HG03469 (cell line): Measurements from ENCODE around the gene TNP1.

Experiments used
- ATAC-seq: cut with Tn5 transposase; IDR thresholded peaks from one replicate; pipeline ENCODE4 v1.9.1; 2021; ENCODE audit warnings: mild to moderate bottlenecking, moderate library complexity, moderate number of reproducible peaks; ENCODE audit not compliant: unreplicated experiment

The TNP1 gene

DNA sequence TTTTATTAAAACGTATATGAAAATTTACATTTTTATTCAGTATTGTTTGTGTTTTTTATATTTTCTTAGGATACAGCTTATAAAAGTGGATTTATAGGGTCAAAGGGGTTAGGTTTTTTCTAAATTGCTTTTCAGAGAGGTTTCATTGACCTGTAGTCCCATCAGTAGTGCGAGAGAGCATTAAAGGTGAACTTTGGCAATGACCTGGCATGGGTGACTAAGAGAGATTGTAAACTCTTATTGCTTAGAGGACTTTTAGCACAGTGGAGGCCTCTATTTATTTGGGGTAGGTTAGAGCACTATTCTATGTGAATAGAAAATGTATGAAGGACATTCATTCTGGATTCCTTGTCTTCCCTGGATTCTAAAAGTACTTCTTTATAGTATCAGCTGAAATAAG lies 16.0 kb upstream of the TNP1 start:
- no peak for ATAC-seq

DNA sequence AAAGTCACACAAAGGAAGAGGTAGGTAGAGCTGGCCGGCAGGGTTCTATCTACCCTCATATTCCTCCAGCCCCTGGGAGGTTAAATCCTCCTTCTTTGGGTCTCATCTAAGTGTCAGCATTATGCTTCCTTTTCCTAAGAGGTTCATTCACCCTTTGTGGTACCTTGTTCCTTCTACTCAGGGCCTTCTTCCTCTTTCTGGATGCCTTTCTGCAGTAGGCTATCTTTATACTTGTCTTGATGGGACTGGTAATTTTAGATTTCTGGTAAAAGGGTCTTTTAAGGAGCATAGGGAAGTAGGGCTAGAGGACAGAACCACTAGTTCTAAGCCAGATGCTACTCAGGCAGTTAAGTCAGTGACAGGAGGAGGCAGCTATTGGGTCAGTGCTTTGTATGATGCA lies 13.7 kb upstream of the TNP1 start:
- ATAC-seq = no peak

DNA sequence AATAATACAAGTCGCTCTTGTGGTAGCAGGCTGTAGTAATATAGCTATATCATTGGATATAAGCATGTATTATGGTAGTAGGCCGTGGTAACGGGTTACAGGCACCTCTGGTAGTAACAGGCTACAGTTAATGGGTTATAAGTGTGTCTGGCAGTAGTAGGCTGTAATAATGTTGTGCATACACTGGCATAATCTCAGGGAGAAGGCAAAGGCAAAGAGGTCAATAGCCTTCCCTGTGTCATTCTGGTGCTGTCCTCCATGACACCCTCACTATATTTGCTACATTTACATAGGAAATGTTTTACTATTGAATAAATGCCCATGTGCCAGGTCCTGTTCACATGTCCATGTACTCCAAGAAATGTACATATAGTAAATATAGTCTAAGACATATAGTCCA lies 12.8 kb upstream of the TNP1 start:
- ATAC-seq = no peak

DNA sequence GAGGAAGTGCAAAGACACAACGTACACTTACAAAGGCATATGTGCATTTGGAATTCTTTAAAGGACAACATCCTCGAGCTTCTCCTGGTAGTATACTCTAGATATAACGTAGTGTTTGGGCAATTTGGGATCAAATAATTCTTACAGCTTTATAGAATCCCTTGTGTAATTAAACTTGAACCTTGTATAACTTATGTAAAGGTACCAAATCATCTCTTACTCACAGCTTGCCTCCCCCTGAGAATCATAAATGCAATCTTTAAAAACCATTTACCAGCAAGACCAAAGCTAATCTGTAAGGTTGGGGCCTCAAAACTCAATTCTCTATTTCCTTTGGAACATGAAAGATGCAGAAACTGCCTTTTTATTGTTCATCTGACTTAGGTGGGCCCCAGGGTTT lies 12.2 kb upstream of the TNP1 start:
- ATAC-seq = no peak

DNA sequence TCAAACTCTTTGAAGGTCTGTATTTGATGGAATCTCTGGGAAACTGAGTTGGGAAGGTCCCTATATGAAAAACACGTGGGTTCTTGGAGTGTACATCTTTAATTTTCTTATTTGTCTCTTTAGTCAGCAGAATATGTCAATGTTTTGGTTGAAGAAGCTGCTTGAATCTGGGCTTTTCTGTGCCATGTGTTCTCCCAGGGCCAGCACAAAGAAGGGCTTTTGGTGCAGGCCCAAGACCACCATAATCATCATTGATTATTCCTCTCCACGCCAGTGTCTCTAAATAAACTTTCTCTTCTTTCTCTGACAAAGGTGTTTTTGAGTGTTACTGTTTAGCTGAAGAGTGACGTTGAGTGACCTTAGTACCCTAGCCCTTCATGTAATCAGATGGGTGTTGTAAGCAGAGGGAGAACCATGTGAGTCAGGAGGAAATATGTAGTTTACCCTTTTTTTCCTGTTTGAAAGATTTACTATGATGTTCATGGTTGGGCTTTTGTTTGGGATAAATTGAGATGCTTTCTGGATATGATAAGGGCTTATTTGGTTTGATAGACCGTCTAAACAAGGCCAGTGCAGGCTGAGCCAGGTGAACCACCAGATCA lies 11.6 kb upstream of the TNP1 start:
- ATAC-seq = no peak

DNA sequence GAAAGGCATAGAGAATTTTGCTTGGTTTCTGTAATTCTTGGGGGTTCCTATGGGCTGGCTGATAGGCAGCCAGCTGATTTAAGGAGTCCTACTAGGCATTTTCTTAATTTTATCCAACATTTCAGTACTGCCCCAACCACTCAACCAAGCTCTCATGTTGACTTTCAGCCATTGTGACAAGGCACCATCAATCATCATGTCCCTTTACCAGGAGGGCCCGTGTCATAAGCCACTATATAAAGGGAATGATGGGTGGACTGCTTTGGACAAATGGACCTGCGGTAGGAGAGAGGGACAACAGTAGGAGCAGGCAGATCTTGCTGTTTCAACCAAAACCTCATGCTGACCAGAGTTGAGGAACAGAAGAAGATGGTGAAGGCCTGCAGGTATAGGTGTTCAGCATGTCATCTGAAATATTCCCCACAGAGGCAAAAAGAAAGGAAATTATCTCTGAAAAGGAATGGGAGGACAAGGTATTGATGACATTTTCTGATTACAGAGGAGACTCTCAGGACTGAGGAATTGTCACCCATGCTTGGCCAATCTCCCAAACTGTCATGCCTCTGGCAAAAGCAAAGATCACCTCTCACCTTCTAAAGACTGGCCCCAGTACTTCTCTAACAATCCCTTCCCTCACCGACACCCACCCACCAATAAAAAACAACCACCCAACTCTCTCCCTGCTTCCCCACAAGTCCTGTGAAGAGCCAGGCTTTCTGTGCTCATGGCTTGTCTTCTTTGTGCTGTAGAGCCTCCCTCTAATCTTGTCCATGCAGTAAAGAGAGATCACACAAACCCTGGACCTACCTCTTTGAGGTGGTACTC lies 10.9 kb upstream of the TNP1 start:
- no peak for ATAC-seq

DNA sequence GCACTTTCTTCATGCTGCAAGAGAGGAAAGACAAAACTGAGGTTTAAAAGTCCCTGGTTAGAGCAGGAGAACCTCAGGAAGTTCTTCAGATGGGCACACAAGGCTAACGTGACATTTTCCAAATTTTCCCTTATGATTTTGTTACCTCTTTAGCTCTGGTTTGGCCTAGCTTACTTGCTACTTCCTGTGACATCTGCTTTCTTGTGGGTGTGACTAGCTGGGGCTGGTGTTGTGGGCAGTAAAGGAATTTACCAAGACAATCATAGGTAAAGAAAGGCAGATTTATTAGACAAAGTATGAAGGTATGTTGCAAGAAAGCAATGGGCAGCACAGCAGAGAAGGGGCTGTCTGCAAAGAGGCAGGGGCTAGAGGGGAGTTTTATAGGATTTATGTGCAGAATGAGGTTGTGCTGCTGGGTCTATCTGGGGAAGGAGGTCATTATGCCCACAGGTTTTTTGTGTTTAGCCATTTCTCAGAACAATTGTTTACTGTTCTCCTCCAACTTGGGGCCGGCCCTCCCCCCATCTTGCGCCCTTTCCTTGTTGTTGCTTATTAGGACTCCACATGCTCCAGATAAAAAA lies 6.7 kb upstream of the TNP1 start:
- ATAC-seq = no peak

DNA sequence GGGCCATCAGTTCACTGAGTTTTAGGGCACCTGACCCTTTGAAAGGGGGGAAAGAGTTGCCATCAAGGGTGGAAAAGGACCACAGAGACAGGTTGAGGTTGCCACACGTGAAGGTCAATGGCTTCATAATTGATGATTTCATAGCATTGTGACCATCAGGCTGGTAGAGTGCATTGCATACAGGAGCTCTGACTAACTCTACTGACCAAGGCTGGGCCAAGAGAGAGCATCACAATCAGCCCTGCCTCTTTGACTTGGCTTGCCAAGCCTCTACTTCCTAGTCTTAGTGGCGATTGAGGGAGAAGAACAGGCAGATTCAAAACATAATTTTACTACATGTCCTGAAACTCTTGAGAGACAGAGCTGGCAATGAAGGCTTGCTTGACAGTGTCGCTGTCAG lies 5.8 kb upstream of the TNP1 start:
- ATAC-seq = no peak

DNA sequence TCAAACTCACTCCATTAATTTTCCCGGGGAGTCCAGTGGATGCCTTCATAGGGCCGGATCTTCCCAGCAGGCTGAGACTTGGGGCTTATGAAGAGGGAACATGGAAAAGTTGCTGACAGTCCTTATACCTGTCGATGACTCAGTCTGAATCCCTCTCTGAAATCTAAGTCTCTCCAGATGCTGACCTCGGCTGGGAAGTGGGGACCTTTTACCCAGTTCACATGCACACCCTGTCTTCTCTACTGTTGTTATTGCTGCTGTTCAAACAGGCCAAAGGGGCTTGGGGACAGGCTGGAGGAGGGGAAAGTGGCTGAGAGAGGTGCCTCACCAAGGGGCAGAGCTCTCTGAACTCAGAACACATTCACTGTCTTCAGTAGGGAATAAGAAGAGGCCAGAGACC lies 4.1 kb upstream of the TNP1 start:
- ATAC-seq = no peak

DNA sequence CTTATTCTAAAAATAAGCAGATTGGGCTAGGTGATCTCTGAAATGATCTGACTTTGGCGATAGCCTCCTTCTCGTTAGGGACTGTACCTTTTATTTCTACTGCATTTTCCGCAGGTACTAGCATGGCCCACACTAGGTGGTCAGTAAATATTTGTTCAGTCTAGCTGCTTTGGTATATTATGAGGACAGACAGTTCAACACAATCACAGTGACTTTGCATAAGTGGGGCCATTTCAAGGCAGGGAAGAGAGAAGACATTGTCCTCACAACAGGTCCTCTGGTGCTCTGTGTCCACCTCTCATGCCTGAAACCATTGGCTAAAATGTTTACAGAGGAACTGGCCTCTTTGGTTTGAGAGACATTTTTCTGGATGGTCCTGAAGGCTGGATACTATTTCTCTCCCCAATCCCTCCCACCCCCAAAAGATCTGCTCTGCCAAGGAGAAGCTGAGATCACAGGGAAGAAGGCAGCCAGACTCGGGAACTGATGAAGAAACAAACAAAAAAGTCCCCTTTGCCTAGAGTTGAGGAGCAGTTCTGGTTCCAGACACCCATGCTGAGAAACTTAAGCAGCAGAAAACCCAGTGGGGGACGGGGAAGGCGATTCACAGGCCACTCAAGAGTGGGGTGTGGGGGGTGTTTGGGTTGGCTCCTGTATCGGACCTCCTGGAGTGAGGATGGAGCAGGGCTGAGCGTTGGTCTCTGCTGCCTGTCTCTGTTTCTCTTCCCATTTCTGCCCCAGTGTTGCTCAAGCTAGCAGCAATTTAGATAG lies 2.9 kb upstream of the TNP1 start:
- ATAC-seq = no peak

DNA sequence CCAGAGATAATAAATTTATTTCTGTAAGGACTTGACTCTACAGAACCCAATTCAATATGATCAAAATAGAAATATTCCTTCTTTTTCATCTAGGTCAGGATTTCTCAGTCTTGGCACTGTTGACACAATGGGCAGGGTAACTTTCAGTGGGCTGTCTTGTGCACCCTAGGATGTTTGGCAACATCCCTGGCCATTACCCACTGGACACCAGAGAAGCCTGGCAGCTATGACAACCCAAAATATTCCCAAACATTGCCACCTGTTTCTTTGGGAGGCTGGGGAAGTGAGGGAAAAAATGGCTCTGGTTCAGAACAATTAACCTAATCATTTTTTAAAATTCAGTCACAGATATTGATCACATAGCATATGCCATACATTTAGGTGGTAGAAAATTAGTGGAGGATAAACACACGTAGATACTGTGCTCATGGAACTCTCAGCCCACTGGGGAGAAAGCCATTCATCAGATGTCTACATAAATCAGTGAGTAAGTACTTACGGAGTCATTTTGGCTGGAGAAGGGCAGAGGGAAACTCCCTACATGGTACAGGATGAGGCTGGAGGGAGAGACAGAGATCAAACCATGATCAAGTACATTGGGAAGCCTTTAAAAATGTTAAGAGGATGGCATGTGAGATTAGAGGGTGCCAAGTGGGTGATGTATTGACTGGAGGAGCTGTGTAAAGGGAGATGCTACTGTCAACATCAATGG lies 718 bp upstream of the TNP1 start:
- ATAC-seq = no peak

DNA sequence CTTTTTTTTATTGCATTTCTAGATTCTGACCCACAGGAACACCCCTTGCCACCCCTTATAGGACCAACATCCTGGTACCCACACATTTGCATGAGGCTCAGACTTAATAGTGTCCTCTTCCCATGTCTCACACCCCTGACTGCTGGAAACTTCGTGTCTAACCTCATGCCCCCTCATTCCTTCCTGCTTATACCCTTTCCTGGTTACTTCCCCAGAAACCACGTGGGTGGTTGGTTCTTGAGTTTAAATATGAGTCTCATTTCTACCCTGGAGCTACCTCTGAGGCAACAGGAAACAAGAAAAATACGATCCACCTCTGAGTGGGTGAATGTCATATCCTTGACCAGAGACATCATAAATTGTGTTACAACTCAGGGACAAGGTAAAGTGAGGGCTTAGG lies 1.6 kb downstream of the TNP1 start:
- ATAC-seq = no peak

DNA sequence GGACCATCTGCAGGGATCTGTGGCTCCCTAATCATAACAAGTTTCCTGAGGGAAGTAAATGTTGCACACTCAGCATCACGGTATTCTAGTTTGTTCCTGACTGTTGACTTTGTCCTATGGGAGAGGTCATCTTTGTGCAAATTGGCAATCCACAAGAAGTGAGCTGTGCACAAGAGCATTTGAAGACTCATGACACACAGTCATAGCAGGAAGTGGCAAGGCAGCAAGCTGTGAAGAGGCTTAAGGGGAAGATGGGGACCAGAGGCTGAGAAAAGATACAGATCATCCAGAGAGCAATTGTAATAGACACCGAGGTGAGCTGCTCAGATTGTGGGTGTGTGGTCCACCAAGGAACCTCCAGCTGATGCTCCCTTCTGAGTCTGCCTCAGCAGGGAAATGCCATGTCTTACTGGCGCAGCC lies 2.7 kb downstream of the TNP1 start:
- no peak for ATAC-seq

DNA sequence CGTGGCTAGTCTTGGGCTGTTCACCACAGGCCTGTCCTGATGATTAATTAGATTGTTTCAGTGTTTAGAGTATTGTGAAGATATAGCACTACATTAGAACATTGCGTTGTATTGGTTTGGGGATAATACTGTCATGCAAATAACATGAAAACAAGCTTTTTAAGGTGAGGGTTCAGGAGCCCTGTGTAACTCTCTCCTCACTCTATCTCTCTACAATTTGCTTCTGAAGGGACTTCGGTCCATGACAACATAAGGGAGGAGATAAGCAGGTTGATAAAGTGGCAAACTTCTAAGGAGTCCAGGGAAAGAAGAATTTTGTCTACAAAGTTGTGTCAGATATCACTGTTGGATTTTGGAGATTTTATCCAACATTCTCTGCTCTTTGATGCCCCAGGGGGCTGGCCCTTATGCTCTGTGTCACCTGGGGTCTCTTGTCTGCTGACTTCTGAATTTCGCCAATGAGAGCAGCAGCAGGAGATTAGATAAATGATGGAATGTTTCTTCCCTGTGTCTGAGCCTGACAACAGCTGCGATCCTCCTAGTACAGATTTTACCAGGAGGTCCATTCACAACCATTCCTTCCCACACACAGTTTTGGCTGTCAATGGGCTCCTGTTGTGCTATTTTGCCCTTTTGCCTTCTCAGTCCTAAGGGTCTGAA lies 3.3 kb downstream of the TNP1 start:
- ATAC-seq = no peak

DNA sequence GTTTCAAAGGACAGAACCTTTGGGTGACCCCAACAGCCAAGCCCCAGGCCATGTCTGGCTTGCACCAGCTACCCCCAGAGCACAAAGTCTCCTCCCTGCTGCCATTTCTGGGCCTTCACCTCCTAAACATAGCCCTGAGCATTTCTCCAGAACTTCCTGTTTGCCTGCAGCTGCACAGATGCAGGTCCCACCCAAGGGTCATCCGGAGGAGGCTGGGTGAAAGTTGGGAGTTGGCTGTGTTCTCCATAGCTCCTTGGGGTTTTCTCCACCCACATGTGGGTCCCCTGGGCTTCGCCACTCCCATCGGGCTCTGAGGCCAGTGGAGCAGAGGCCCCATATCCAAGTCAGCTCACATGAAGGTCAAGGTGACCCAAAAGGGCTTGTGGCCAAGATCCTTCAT lies 4.3 kb downstream of the TNP1 start:
- ATAC-seq = no peak

DNA sequence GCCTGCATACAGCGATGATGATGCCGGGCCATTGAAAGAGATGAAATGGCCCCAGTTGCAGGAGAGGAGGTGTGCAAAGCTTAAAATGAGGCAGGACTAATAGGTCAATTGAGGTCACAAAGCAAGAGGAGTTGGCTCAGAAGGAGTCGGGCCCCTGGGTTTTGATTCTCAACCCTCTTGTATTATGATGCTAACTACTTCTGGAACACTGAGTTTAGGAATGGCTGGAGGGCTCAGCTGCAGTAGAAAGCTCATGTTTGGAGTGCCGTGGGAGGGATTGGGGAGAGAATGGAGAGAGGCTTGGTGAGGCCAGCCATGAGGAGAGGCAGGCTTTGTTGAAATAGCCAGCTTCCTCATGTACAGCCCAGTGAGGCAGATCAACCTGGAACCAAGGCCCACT lies 4.8 kb downstream of the TNP1 start:
- ATAC-seq = no peak

DNA sequence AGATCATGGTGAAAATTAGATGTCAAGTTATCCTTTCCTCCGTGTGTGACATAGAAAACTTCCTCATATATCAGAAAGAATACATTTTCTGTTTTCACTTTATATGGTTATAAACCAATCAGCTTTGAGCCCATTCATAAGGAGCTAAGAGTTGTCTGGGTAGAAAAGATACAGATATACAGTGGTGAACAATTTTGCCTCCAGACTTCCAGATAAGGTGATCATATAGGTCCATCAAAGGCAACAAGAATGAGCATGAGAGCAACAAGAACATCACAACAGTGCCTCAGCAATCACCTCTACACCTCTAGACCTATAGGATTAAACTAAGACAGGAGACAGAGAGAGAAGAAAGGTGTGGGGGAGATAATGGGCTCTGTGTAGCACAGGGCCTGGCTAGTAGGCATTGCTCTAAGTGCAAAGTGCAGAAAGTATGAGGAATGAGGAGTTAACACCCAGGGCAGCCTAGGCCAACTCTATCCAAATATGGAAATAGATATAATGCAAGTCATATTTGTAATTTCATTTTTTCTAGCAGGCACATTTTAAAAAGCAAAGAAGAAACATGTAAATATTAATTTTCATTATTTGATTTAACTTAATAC lies 8.3 kb downstream of the TNP1 start:
- no peak for ATAC-seq

DNA sequence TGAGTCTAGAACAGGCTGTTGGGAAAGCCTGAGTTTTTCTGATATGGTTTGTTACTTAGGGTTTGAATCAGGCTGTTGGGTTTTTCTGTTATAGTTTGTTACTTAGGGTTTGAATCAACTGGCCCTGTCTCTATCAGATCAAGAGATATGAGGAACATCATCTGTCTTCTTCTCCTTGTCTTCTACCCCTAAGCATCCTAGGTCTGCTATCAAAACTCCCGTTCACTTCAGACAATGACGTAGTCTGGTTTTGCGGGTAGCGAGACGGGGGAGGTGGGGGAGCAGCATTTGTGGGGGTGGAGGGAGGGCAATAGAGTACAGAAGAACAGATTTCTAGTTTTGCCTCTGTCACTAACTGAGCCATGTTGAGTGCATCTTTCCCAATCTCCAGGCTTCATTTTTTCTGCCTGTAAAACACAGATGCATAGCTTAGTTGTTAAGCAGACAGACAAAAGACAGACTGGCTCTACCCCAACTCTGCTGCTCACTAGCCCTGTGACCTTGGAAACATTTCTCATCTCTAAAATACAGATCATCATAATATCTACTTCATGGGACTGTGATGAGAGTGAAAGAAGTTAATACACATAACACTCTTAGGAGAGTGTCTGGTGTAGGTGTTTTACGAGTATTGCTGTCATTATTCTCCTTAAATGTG lies 9.1 kb downstream of the TNP1 start:
- no peak for ATAC-seq

DNA sequence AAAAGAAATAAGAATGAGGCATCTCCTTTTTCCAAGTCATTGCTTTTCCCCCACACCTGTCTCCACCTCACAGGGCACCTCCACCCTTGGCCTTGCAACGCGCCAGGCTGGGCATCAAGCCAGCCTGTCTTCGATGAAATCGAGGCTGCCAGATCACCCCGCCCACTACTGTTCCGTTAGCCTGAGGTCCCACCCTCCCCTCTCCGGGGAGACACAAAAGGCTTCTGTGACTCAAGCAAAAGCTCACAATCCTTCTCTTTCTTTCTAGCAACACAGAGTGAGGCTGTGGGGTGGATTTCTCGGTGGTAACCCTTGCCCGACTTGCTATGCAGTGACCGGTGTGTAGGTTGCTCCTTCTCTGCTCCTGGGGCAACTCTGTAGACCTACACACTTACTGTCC lies 9.9 kb downstream of the TNP1 start:
- no peak for ATAC-seq

DNA sequence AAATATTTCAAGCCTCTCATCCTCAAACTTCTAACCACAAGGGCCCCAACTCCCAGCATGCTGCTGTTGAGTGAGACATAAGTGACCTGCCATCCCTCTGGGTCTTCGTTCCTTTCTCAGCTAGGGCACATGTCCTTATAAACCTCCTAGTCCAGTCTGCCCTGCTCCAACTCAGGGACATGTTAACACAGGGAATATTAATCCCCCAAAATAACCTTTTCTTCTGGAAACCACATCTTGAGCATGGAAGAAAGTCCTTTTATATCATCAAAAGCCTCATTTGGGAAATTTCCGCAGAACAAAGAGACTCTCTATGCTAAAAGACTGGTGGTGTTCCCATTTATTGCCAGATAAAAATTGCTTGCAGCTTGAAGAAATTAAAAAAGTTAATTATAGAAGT lies 14.4 kb downstream of the TNP1 start:
- no peak for ATAC-seq
